Duodenal mucosa (tissue), 2 donors: Measurements from ENCODE around the gene ALCAM.

Experiments used
- H3K27ac ChIP-seq: one replicate; pipeline ENCODE4 v1.7.0; 2013; ENCODE audit warnings: low read depth, low read length
- H3K27me3 ChIP-seq, 2 donors: one replicate each; pipeline ENCODE4 v1.7.0; 2013; ENCODE audit warnings: low read length in 2 of 2, control low read depth in 1 of 2; ENCODE audit not compliant: insufficient read depth in 2 of 2, control insufficient read depth in 1 of 2
- H3K36me3 ChIP-seq, 2 donors: one replicate each; pipeline ENCODE4 v1.7.0; 2013; ENCODE audit warnings: low read length in 2 of 2, control low read depth in 1 of 2; ENCODE audit not compliant: insufficient read depth in 2 of 2, control insufficient read depth in 1 of 2
- H3K4me1 ChIP-seq, 2 donors: one replicate each; pipeline ENCODE4 v1.7.0; 2013; ENCODE audit warnings: low read length in 2 of 2, control low read depth in 1 of 2; ENCODE audit not compliant: insufficient read depth in 2 of 2, control insufficient read depth in 1 of 2
- H3K4me3 ChIP-seq, 2 donors: one replicate each; pipeline ENCODE4 v1.7.0; 2013; ENCODE audit warnings: low read length in 2 of 2, low read depth in 1 of 2
- H3K9ac ChIP-seq, 2 donors: one replicate each; pipeline ENCODE4 v1.7.0; 2013; ENCODE audit warnings: low read length in 2 of 2, low read depth in 1 of 2
- H3K9me3 ChIP-seq, 2 donors: one replicate each; pipeline ENCODE4 v1.7.0; 2013; ENCODE audit warnings: low read length in 2 of 2, control low read depth in 1 of 2; ENCODE audit not compliant: control insufficient read depth in 1 of 2

ALCAM gene

DNA sequence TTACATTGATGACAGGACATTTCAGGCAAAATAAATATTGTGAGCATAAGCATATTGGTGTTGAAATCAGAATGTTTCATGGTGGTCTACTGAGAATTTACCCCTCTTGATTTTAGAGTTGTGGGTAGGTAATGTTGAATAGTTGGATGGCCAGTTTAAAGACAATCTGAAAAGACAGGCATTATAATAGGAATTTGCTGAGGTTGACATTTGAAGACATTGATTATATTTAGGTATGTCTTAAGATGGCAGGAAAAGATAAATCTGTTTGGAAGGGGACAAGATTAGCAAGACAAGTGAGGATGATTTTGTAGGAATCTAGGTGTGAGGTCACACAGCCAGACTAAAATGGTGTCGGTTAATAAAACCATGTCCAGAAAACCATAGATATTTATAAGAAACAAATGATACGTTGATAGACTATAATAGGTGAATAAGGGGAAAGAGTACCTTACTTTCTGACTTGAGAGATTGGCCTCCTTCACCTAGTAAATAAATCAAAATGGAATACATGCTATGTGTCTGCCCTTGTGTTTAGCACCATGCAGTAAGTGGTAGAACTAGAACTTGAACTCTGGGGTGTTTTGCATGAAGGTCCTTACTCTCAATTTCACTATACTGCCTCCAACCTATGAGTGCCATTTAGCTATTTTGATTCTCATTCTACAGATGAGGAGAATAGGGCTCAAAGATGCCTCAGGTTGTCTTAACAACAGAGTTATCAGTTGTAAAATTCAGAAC lies 57.9 kb downstream of the ALCAM start:
- no peaks in the 10 kb centered on the region for H3K36me3 ChIP-seq
- H3K4me1 ChIP-seq: no peaks in the 10 kb centered on the region
- H3K9ac ChIP-seq: no peak overlapping the region
- H3K27me3 ChIP-seq: no peaks in the 10 kb centered on the region
- no peaks in the 10 kb centered on the region for H3K9me3 ChIP-seq
- no peak overlapping the region for H3K27ac ChIP-seq
- no peak overlapping the region for H3K4me3 ChIP-seq

DNA sequence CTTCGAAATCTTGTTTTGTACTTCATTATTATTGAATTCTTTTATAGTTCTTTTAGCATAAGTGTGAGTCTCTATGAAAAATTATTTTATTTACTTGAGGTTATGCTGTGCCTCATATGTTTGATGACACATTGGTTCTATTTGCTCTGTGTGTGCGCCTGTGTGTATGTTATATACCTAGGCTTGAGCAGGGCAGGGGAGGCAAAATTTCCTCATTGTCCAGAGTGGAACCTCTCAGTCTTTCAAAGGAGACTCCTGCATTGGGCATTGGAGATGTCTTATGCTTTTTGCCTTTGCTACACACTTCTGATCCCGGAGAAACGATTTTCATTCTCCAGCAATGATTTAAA lies 58.4 kb downstream of the ALCAM start:
- H3K9me3 ChIP-seq: no peaks in the 10 kb centered on the region
- no peaks in the 10 kb centered on the region for H3K36me3 ChIP-seq
- no peaks in the 10 kb centered on the region for H3K27me3 ChIP-seq
- no peak overlapping the region for H3K4me3 ChIP-seq
- H3K4me1 ChIP-seq: no peaks in the 10 kb centered on the region
- no peak overlapping the region for H3K9ac ChIP-seq
- H3K27ac ChIP-seq: no peak overlapping the region

- Histone ChIP-seq H3K27me3 (no peaks in the 10 kb centered on the region), H3K9ac (no peak overlapping the region), H3K4me3 (no peak overlapping the region), H3K9me3 (no peaks in the 10 kb centered on the region), H3K27ac (no peak overlapping the region), H3K36me3 (no peaks in the 10 kb centered on the region), H3K4me1 (no peaks in the 10 kb centered on the region)
Observed at GRCh38 chr3:105427332-105427731, 60.6 kb downstream of the ALCAM start.

- Histone ChIP-seq H3K27ac (no peak overlapping the region), H3K9ac (no peak overlapping the region), H3K4me1 (no peaks in the 10 kb centered on the region), H3K36me3 (no peaks in the 10 kb centered on the region), H3K4me3 (no peak overlapping the region), H3K9me3 (no peaks in the 10 kb centered on the region), H3K27me3 (no peaks in the 10 kb centered on the region)
Observed at GRCh38 chr3:105429034-105429762, 62.5 kb downstream of the ALCAM start.

DNA sequence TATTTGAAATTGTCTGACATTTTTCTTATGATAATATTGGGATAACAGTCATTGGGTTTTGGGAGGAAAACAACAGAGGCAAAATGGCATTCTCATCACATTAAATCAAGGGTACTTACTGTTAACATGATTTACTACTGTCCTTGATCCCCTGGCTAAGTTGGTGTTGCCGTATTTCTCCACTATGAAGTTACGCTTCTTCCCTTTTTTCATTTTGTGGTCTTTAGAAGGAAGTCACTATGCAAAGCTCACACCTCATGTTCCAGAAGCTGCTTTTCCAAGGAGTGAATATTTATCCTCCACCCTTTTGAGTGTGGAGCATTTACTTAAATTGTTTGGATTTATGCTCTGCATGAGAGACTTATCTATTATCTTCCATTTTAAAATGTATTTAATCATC lies 63.7 kb downstream of the ALCAM start:
- Histone ChIP-seq H3K9me3 (no peaks in the 10 kb centered on the region), H3K27me3 (no peaks in the 10 kb centered on the region), H3K9ac (no peak overlapping the region), H3K4me1 (no peaks in the 10 kb centered on the region), H3K27ac (no peak overlapping the region), H3K4me3 (no peak overlapping the region), H3K36me3 (no peaks in the 10 kb centered on the region)

DNA sequence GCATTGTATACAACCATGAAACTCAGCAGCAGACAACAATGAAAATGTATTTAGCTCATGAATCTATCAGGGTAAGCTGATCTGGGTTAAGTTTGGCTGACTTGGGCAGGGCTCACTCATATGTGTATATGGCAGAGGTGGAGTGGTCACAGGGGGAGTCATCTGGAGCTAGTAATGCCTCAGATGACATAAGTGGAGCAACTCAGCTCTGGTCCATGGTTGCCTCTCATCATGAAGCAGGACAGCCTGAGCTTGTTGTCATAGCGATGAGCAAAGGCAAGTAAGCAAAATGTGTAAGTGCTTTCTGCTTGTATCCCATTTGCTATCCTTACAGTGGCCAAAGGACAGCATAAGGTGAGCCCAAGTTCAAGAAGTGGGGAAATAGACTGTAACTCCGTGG lies 64.5 kb downstream of the ALCAM start:
- H3K36me3 ChIP-seq: no peaks in the 10 kb centered on the region
- H3K4me1 ChIP-seq: no peaks in the 10 kb centered on the region
- H3K9me3 ChIP-seq: no peaks in the 10 kb centered on the region
- no peak overlapping the region for H3K4me3 ChIP-seq
- H3K9ac ChIP-seq: no peak overlapping the region
- no peaks in the 10 kb centered on the region for H3K27me3 ChIP-seq
- no peak overlapping the region for H3K27ac ChIP-seq

DNA sequence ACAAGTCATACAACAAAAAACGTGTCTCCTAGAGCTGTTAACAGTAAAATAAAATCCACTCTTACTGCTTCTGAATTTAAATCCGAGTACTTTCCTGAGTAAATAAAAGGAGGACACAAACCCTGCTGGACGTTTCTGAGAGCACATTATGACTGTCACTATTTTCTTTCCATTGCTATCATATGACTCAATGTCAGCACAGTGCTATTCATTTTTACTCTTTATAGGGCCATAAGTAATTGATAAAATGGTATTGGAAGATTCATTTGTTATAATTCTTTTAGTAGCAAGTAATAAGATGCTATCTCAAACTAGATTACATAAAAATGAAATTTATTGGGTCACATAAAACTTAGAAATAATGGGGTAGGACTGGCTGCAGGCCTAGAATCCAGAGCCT lies 68.6 kb downstream of the ALCAM start:
- H3K9ac ChIP-seq: no peak overlapping the region
- no peaks in the 10 kb centered on the region for H3K36me3 ChIP-seq
- no peaks in the 10 kb centered on the region for H3K9me3 ChIP-seq
- H3K4me1 ChIP-seq: no peaks in the 10 kb centered on the region
- no peak overlapping the region for H3K4me3 ChIP-seq
- H3K27ac ChIP-seq: no peak overlapping the region
- no peaks in the 10 kb centered on the region for H3K27me3 ChIP-seq

- Histone ChIP-seq H3K9ac (no peak overlapping the region), H3K27ac (no peak overlapping the region), H3K27me3 (no peaks in the 10 kb centered on the region), H3K4me1 (no peaks in the 10 kb centered on the region), H3K36me3 (no peaks in the 10 kb centered on the region), H3K9me3 (no peaks in the 10 kb centered on the region), H3K4me3 (no peak overlapping the region)
Observed at GRCh38 chr3:105436687-105437086, 70.0 kb downstream of the ALCAM start.

- H3K4me3 ChIP-seq: no peak overlapping the region
- H3K36me3 ChIP-seq: no peaks in the 10 kb centered on the region
- no peaks in the 10 kb centered on the region for H3K4me1 ChIP-seq
Observed at GRCh38 chr3:105440113-105440512, 73.4 kb downstream of the ALCAM start.

DNA sequence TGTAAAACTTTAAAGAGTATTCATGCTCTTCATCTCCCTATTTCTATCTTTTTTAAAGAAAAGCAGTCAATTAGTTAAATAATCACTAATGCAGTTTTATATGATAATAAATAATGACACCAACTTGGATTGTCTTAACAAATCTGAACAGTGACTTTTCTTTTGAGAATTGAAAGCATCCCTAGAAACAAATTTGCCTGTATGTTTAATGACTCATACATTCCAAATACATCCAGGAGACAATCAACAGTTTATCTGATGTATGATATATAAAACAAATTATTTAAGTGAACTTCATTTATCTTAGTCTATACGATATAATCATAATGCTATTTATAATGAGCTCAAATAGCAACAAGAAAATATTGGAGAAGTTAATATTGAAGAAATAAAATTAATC lies 78.0 kb downstream of the ALCAM start:
- Histone ChIP-seq H3K27me3 (no peaks in the 10 kb centered on the region), H3K36me3 (no peaks in the 10 kb centered on the region), H3K4me3 (no peak overlapping the region), H3K27ac (no peak overlapping the region), H3K9ac (no peak overlapping the region), H3K9me3 (no peaks in the 10 kb centered on the region), H3K4me1 (no peaks in the 10 kb centered on the region)

More at GRCh38 chr3:105440113-105440512, 73.4 kb downstream of the ALCAM start:
- Histone ChIP-seq H3K27ac (no peak overlapping the region), H3K27me3 (no peaks in the 10 kb centered on the region), H3K9me3 (no peaks in the 10 kb centered on the region), H3K9ac (no peak overlapping the region)
